Measurements from ENCODE around the gene CYTH1.

Gene CYTH1

GRCh38 chr17:78678711-78679110 is 103.4 kb downstream of the CYTH1 start:
- Histone ChIP-seq H3K4me2 (ENCODE audit: low read length) (no peak overlapping the region), H2AFZ (ENCODE audit: low read length) (no peak overlapping the region), H3K9ac (ENCODE audit: low read length) (no peak overlapping the region), H3K9me2 (ENCODE audit: low read depth, low read length) (no peaks in the 10 kb centered on the region), H4K20me1 (ENCODE audit: insufficient read depth, low read length) (no peaks in the 10 kb centered on the region), H3K9me3 (ENCODE audit: low read length) (no peaks in the 10 kb centered on the region), H3K27ac (ENCODE audit: low read depth, low read length, poor library complexity, severe bottlenecking) (no peak overlapping the region), H3K27me3 (ENCODE audit: insufficient read depth, low read length) (no peaks in the 10 kb centered on the region), H3K79me2 (ENCODE audit: insufficient read depth, low read length) (no peaks in the 10 kb centered on the region), H3K36me3 (ENCODE audit: insufficient read depth, low read length) (no peaks in the 10 kb centered on the region), H3F3A (ENCODE audit: insufficient read depth, low read length) (no peaks in the 10 kb centered on the region), H3K4me1 (ENCODE audit: insufficient read depth, low read length, severe bottlenecking) (no peaks in the 10 kb centered on the region), H3K4me3 (ENCODE audit: low read depth, low read length, poor library complexity, severe bottlenecking) (no peak overlapping the region)
- TF ChIP-seq EZH2 (IDR thresholded peaks at IDR 0.05; ENCODE audit: borderline replicate concordance, low read length) (no peak), CTCF (IDR thresholded peaks at IDR 0.05; ENCODE audit: low read length) (no peak)

- Histone ChIP-seq H3K27me3 (ENCODE audit: insufficient read depth, low read length) (no peaks in the 10 kb centered on the region), H4K20me1 (ENCODE audit: insufficient read depth, low read length) (no peaks in the 10 kb centered on the region), H3K4me1 (ENCODE audit: insufficient read depth, low read length, severe bottlenecking) (no peaks in the 10 kb centered on the region), H3K36me3 (ENCODE audit: insufficient read depth, low read length) (no peaks in the 10 kb centered on the region), H3K4me3 (ENCODE audit: low read depth, low read length, poor library complexity, severe bottlenecking) (no peak overlapping the region), H3K4me2 (ENCODE audit: low read length) (no peak overlapping the region), H3K9ac (ENCODE audit: low read length) (no peak overlapping the region), H3K79me2 (ENCODE audit: insufficient read depth, low read length) (no peaks in the 10 kb centered on the region), H3F3A (ENCODE audit: insufficient read depth, low read length) (no peaks in the 10 kb centered on the region), H3K9me3 (ENCODE audit: low read length) (no peaks in the 10 kb centered on the region), H3K9me2 (ENCODE audit: low read depth, low read length) (no peaks in the 10 kb centered on the region), H2AFZ (ENCODE audit: low read length) (no peak overlapping the region), H3K27ac (ENCODE audit: low read depth, low read length, poor library complexity, severe bottlenecking) (no peak overlapping the region)
- TF ChIP-seq CTCF (IDR thresholded peaks at IDR 0.05; ENCODE audit: low read length) (no peak), EZH2 (IDR thresholded peaks at IDR 0.05; ENCODE audit: borderline replicate concordance, low read length) (no peak)
Observed at GRCh38 chr17:78678222-78678557, 103.9 kb downstream of the CYTH1 start.

- Histone ChIP-seq H3K4me3 (ENCODE audit: low read depth, low read length, poor library complexity, severe bottlenecking) (no peak overlapping the region), H2AFZ (ENCODE audit: low read length) (no peak overlapping the region), H3K27ac (ENCODE audit: low read depth, low read length, poor library complexity, severe bottlenecking) (no peak overlapping the region), H3K27me3 (ENCODE audit: insufficient read depth, low read length) (no peaks in the 10 kb centered on the region), H3K4me1 (ENCODE audit: insufficient read depth, low read length, severe bottlenecking) (no peaks in the 10 kb centered on the region), H3K4me2 (ENCODE audit: low read length) (no peak overlapping the region), H3K9ac (ENCODE audit: low read length) (no peak overlapping the region), H3K79me2 (ENCODE audit: insufficient read depth, low read length) (no peaks in the 10 kb centered on the region), H4K20me1 (ENCODE audit: insufficient read depth, low read length) (no peaks in the 10 kb centered on the region), H3F3A (ENCODE audit: insufficient read depth, low read length) (no peaks in the 10 kb centered on the region), H3K36me3 (ENCODE audit: insufficient read depth, low read length) (no peaks in the 10 kb centered on the region), H3K9me2 (ENCODE audit: low read depth, low read length) (no peaks in the 10 kb centered on the region), H3K9me3 (ENCODE audit: low read length) (no peaks in the 10 kb centered on the region)
- no peak for TF ChIP-seq EZH2 (IDR thresholded peaks at IDR 0.05; ENCODE audit: borderline replicate concordance, low read length)
- TF ChIP-seq CTCF (IDR thresholded peaks at IDR 0.05; ENCODE audit: low read length) = no peak
Observed at GRCh38 chr17:78677303-78678221, 104.5 kb downstream of the CYTH1 start.
